CD4-positive, alpha-beta T cell treated with Interleukin-4 for 4 hours (primary cell): ENCODE results near the gene ARRDC1.

ENCODE experiments used
- DNase-seq: peaks from one replicate; pipeline ENCODE4 v3.0.0-alpha.2; 2020

Gene ARRDC1

GRCh38 chr9:137642892-137643291, 37.4 kb downstream of the ARRDC1 start:
- no peak for DNase-seq

- no peak for DNase-seq
These were observed 38.4 kb downstream of the ARRDC1 start for GRCh38 chr9:137643921-137644320.

- DNase-seq: no peak
These were observed 39.7 kb downstream of the ARRDC1 start for GRCh38 chr9:137645211-137645610.

DNA sequence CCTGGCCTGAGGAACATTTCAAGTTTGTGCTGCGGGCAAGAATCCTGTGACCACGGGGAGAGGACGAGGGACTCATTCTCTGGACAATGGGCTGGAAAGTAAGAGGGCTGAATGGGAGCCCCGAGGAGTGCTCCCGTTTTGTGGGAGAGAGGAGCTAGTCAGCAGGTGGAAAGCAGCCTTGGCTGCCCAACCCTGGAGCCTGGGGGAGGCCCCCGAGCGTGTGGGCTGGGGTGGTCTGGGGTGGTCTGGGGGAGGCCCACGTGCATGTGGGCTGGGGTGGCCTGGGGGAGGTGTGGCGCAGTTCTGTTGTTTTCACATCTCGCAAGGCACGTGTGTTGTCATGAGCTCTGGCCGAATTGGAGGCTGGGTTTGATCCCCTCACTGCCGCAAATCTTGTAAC, 40.9 kb downstream of the ARRDC1 start:
- no peak for DNase-seq

DNA sequence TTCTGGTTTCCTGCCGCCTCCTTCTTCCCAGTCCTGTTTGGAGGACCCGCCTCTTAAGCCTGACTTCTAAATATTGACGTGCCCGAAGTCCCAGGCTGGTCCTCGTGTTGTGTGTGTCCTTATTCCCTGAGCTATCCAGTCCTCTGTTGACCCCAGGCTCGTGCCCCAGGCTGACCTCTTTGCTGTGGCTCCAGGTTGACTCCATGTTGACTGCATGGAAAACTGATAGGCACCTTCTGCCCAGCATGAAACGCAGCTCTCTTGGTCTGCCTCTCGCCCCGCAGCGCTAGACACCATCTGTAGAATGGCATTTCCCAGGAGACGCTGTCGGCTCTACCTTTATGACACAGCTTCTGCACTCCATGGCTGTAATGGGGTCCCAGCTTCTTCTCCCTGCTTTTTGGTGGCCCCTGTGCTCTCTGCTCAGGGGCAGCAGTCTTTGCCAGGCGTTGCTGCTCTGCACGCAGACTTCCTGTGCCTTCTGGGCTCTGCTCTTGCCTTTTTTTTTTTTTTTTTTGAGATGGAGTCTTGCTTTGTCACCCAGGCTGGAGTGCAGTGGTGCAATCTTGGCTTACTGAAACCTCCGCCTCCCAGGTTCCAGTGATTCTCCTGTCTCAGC, 41.7 kb downstream of the ARRDC1 start:
- no peak for DNase-seq

- DNase-seq: no peak
These were observed 42.9 kb downstream of the ARRDC1 start for GRCh38 chr9:137648396-137648795.

- no peak for DNase-seq
These were observed 44.1 kb downstream of the ARRDC1 start for GRCh38 chr9:137649553-137649952.

GRCh38 chr9:137650259-137650658, 44.8 kb downstream of the ARRDC1 start:
- DNase-seq: peak; percentile 8

GRCh38 chr9:137650779-137651178, 45.3 kb downstream of the ARRDC1 start:
- DNase-seq: no peak

DNA sequence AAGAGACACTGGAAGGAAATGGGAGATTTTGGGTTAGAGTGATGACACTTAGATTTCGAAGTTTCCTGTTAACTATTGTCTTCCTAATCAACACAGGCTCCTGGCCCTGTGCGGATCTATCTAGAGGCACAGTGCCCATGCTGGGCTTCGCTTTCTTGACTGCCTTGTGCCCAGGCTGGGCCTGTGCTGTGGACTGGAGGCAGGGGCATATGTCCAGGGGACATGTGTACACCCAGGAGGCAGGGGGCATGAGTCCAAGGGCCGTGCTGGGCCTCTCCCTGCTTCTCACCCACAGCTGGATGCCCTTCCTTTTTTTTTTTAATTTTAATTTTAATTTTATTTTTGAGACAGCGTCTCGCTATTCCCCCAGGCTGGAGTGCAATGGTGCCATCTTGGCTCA, 50.9 kb downstream of the ARRDC1 start:
- DNase-seq: no peak

- DNase-seq: no peak
These were observed 52.1 kb downstream of the ARRDC1 start for GRCh38 chr9:137657606-137658005.

DNA sequence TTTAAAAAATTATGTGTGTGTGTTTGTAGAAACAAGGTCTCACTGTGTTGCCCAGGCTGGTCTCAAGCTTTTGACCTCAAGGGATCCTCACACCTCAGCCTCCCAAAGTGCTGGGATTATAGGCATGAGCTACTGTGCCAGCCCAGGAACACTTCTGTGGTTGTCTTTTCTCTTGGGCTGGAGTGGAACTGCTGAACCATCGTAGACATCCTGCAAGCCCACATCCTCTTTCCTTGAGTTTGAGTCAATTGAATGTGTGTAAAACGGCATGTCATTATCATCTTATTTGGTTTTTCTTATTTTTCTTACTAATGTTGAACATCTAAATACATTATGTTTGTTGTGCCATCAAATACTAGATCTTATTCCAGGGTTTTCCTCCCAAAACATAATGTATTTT, 53.3 kb downstream of the ARRDC1 start:
- no peak for DNase-seq

DNA sequence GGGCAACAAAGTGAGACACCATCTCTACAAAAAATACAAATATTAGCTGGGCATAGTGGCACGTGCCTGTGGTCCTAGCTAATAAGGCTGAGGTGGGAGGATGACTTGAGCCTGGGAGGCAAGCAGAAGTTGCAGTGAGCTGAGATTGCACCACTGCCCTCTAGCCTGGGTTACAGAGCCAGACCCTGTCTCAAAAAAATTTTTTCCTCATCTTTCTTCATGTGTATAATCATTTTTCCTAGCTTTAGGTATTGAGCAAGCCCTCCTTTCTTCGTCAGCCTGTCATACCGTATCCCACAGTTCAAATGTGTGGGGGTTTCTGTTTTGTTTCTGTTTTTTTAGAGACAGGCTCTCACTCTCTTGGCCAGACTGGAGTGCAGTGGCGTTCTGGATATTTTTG, 54.7 kb downstream of the ARRDC1 start:
- DNase-seq: no peak

GRCh38 chr9:137663584-137663983, 58.1 kb downstream of the ARRDC1 start:
- DNase-seq: no peak

DNA sequence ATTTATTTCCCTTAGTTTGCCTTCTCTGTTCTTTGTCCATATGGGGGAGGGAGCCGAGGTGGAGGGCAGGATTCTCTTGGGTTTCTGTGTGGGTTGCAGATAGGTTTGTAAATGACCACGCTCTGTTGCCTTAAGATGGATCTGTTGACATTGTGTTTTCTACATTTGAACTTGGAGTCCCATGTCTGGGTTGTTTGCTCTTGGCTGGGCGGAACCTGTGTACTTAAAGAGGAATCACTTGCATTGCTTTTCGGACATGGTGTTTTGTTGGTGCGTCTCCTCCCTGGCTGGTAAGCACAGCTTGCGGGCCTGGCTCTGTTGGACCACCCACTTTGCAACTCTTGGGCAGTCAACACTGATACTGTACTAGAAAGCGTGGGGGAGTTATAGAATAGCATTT, 59.2 kb downstream of the ARRDC1 start:
- no peak for DNase-seq
